ENCODE results near the gene MVP. TPM values are rescaled to one million over a fixed set of nuclear protein-coding genes. Genes with fewer than 3 reads are reported as not detected.
"Not testable (repeated sequence)": the region's sequence is repeated elsewhere in the genome, so short reads cannot be mapped to it uniquely, and the experiment has no call there.

Gene MVP
- total RNA-seq, 3 donors from 2014 or later, result 307 to 552 (median 529) TPM

DNA sequence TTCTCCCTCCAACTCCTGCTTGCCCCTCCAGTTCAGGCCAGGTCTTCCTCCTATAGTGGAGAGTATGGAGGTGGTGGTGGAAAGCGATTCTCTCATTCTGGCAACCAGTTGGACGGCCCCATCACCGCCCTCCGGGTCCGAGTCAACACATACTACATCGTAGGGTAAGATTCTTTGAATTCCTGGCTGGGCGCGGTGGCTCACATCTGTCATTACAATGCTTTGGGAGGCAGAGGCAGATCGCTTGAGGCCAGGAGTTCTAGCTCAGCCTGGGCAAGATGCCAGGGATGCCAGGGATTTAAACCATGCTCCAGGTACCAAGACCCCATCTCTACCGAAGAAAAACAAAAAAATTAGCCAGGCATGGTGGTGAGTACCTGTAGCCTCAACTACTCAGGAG is 40.8 kb upstream of the MVP start:
- no peak for TF ChIP-seq CTCF (IDR thresholded peaks at IDR 0.05)
- H3K4me3 ChIP-seq, result no peak overlapping the region
- intact Hi-C loops (cut with DNase I, micrococcal nuclease), result no loop called here
- H3K4me1 ChIP-seq (ENCODE audit: low read depth), result no peaks in the 10 kb centered on the region
- peak in 1 of 3 donors; percentile 17 for DNase-seq
- ATAC-seq, result no peak
- no peaks in the 10 kb centered on the region for H3K9me3 ChIP-seq
- H3K36me3 ChIP-seq (ENCODE audit: low read depth), result no peaks in the 10 kb centered on the region

DNA sequence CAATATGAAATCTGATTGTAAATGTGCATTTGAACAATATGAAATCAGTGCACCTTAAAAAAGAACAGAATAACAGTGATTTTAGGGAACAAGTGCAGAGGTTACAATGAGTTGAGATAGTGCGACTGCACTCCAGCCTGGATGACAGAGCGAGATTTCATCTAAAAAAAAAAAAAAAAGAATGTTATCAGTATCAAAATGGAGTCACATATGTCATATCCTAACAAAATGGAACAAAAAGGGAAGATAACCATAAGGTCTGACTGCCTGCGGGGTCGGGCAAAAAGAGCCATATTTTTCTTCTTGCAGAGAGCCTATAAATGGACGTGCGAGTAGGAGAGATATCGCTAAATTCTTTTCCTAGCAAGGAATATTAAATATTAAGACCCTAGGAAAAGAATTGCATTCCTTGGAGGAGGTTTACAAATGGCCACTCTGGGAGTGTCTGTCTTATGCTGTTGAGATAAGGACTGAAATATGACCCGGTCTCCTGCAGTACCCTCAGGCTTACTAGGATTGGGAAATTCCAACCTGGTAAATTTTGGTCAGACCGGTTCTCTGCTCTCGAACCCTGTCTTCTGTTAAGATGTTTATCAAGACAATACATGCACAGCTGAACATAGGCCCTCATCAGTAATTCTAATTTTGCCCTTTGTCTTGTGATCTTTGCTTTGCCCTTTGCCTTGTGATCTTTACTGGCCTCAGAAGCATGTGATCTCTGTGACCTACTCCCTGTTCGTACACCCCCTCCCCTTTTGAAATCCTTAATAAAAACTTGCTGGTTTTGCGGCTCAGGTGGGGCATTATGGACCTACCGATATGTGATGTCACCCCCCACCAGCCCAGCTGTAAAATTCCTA is 36.9 kb upstream of the MVP start:
- H3K36me3 ChIP-seq (ENCODE audit: low read depth); ATAC-seq; H3K9me3 ChIP-seq; intact Hi-C loops (cut with DNase I, micrococcal nuclease); H3K4me3 ChIP-seq; DNase-seq; H3K4me1 ChIP-seq (ENCODE audit: low read depth): not testable (repeated sequence)

- TF ChIP-seq CTCF (IDR thresholded peaks at IDR 0.05), result no peak
- no peak for DNase-seq
- Histone ChIP-seq H3K4me1 (ENCODE audit: low read depth) (no peaks in the 10 kb centered on the region), H3K4me3 (no peak overlapping the region), H3K9me3 (no peaks in the 10 kb centered on the region), H3K36me3 (ENCODE audit: low read depth) (no peaks in the 10 kb centered on the region)
- ATAC-seq, result no peak
- intact Hi-C loops (cut with DNase I, micrococcal nuclease), result no loop called here
Observed at GRCh38 chr16:29784157-29784556, 36.1 kb upstream of the MVP start.

DNA sequence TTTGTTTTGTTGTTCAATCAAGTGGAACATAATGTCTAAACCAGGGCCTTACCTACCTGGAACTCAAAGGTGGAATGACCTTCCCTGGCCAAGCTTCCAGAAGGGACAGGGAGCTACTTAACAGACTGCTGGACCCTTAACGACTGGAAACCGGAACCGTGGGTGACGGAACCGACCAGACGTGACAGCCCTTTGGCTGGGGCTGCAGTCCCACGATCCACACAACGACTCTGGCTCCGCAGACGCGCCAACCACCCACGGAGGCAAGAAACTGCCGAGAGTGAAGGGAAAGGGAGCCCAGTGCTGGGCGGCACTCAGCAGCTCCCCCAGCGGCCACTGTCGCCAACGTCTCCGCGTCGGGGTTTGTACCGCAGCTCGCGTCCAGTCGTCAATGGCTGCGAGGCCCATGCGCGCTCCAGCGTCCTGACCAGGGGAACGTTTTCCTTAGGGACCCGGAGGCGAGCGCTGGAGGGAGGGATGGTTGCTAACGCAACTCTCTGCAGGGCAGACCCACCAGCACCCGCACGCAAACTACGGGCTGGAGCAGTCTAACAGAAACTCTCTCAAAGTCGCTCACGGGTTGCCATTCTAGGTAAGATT is 35.3 kb upstream of the MVP start:
- DNase-seq (peak; percentile 57 to 81 (median 71)), ATAC-seq (peak; percentile 70)
- no peak overlapping the region for H3K4me3 ChIP-seq
- peak; percentile 42 for TF ChIP-seq CTCF (IDR thresholded peaks at IDR 0.05)
- intact Hi-C loops (cut with DNase I, micrococcal nuclease), result no loop called here
- peaks cover 4% of the 10 kb centered on the region for H3K4me1 ChIP-seq (ENCODE audit: low read depth)
- no peaks in the 10 kb centered on the region for H3K36me3 ChIP-seq (ENCODE audit: low read depth)
- no peaks in the 10 kb centered on the region for H3K9me3 ChIP-seq

DNA sequence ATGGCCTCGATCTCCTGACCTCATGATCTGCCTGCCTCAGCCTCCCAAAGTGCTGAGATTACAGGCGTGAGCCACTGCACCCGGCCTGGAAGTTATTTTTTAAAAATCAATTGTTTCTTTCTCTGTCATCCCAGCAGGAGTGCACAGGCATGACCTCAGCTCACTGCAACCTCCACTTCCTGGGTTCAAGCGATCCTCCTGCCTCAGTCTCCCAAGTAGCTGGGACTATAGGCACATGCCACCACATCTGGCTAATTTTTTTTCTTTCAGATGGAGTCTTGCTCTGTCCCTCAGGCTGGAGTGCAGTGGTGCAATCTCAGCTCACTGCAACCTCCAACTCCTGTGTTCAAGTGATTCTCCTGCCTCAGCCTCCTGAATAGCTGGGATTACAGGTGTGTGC is 33.1 kb upstream of the MVP start:
- intact Hi-C loops (cut with DNase I, micrococcal nuclease), result not testable (repeated sequence)

GRCh38 chr16:29789775-29790182 is 30.5 kb upstream of the MVP start:
- TF ChIP-seq CTCF (IDR thresholded peaks at IDR 0.05), result no peak
- intact Hi-C loops (cut with DNase I, micrococcal nuclease), result no loop called here
- peak; percentile 0 for ATAC-seq

More for the DNA sequence above, 33.1 kb upstream of the MVP start:
- not testable (repeated sequence) for ATAC-seq; H3K4me3 ChIP-seq; DNase-seq; H3K9me3 ChIP-seq; H3K36me3 ChIP-seq (ENCODE audit: low read depth)
- peaks cover 17% of the 10 kb centered on the region for H3K4me1 ChIP-seq (ENCODE audit: low read depth)

More at GRCh38 chr16:29789775-29790182, 30.5 kb upstream of the MVP start:
- Histone ChIP-seq H3K9me3 (no peaks in the 10 kb centered on the region), H3K36me3 (ENCODE audit: low read depth) (no peaks in the 10 kb centered on the region), H3K4me1 (ENCODE audit: low read depth) (peaks cover 24% of the 10 kb centered on the region), H3K4me3 (peak overlapping the region; percentile 58)
- peak in 2 of 3 donors; percentile 58 to 65 for DNase-seq
